Endothelial cell of hepatic sinusoid (primary cell): ENCODE measurements around the gene UNC5A.
"Not testable (repeated sequence)": the region's sequence is repeated elsewhere in the genome, so short reads cannot be mapped to it uniquely, and the experiment has no call there.

ENCODE experiments used
- in situ Hi-C: cut with HindIII; loops from 2 replicates; pipeline ENCODE4 v1.10.0; 2017; ENCODE audit warnings: low sequenced_read_pairs

The UNC5A gene

GRCh38 chr5:176860381-176860780, 50.0 kb downstream of the UNC5A start:
- in situ Hi-C loops = no loop called here

DNA sequence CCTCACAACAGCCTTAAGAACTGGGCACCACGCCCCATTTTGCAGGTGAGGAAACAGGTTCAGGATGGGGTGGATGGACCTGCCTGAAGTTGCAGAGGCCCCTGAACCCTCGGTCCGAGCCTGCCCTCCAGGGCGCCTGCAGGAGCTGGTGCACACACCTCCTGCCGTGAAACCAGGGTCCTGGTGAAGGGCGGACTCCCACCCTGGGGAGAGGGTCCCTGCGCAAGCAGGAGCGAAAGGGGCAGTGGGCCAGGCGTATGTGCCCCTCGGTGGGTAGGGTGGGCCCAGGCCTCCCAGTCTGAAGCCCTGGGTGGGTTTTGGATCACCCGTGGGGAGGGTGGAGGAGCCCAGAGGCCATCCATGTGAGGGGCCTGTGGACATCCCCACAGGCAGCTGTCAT, 50.9 kb downstream of the UNC5A start:
- in situ Hi-C loops = no loop called here

GRCh38 chr5:176862330-176862995, 52.1 kb downstream of the UNC5A start:
- in situ Hi-C loops = no loop called here

DNA sequence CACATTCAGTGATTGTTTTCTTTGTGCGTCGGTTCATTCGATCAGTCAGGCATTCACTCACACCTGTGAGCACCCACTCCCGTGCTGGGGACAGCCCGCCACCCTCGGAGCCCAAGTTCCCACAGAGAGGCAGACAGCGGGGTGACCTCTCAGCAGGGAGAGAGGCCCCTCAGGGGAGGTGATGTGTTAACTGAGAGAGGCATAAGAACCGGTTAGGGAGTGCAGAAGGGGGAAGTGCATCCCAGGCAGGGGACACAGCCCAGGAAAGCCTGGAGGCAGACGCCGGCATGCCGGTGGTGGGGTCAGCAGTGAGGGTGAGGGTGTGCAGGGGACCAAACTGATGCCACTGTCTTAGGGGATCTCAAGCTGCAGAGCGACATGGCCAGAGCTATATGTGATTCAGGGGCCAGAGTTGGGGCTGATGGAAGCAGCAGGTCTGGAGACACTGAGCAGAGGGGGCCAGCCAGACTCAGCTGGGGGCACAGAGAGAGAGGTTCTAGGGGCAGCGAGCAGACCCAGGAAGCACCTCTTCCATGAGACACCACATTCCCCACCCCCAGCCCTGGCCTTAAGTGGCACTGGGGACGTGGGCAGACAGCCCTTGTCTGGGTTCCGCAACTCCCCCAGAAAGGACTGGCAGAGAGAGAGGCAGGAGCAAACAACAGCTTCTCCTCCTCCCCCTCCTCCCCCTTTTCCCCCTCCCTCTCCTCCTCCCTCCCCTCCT, 52.8 kb downstream of the UNC5A start:
- in situ Hi-C loops = no loop called here

GRCh38 chr5:176863765-176864098, 53.4 kb downstream of the UNC5A start:
- in situ Hi-C loops = no loop called here

DNA sequence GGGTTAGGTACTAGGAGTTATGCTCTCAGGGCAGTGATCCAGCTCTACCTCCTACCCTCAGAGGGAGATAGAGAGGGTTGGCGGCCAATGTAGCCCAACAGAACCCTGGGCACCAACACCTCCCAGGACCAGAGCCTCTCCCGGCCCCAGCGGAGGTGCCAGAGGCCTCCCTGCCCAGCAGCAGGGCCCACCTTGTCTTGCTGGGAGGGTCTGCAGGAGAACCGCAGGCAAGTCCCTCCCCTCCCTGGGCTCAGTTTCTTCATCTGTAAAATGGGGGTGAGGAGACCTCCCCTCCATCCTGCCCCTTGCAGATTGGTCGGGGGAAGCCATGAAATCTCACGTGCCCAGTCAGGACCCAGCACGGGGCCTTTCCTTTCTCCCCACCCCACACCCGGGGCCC, 54.4 kb downstream of the UNC5A start:
- in situ Hi-C loops = no loop called here

DNA sequence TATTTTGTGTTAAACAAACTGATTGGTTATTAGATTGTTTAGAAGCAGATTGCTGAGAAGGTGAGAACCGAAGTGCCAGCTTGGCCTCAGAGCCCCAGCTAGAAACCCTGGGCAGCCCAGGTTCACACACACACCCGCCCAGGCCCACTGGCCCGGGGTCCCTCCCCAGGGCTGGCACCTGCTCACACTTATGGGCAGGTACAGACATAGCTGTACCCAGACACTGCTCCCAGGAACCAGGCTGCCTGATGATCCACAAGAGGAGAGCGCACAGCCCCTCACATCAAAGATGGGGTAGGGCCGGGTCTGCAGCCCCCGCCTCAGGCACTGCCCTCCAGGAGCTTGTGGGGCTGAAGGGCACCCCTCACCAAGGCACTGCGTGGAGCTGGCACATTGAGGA, 55.6 kb downstream of the UNC5A start:
- in situ Hi-C loops = no loop called here

DNA sequence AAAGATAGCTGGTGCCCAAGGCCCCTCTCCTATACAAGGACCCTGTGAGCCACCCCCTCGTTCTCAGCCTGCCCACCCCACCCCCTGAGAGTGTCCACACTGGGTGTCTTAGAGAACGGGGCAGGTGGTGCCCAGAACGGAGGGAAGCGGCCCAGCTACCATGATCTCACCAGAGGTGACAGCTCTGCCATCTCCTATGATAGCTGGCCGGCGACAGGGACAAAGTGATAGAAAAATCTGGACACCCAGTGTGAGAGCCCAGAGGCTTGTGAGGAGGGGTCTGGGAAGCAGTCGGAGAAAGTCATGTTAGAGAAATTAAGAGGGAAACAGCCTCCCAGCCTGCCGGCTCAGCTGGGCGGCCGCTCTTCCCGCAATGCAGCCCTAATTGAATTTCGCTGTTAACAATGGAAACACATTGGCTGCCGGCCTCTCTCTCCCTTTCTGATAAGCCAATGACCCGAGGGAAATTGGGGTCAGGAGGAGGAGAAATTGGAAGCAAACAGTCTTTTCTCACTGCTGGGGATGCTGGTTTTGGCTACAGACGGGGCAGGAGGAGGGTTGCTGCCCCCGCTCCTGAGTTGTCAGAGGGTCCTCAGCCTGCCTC, 56.5 kb downstream of the UNC5A start:
- in situ Hi-C loops = no loop called here

DNA sequence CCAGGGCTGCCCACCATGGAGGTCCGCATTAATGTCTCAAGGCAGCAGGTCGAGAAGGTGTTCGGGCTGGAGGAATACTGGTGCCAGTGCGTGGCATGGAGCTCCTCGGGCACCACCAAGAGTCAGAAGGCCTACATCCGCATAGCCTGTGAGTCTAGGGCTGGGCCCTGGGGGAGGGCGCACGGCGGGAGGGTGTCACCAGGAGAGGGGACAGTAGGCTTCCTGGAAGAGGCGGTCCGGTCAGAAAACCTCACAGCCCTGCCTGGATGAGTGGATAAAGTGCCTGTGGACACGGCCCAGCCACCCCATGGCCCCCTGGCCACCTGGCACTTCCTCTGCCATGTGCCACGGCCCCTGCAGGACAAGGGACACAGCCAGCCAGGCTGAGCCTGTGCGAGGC, 57.8 kb downstream of the UNC5A start:
- in situ Hi-C loops = no loop called here

DNA sequence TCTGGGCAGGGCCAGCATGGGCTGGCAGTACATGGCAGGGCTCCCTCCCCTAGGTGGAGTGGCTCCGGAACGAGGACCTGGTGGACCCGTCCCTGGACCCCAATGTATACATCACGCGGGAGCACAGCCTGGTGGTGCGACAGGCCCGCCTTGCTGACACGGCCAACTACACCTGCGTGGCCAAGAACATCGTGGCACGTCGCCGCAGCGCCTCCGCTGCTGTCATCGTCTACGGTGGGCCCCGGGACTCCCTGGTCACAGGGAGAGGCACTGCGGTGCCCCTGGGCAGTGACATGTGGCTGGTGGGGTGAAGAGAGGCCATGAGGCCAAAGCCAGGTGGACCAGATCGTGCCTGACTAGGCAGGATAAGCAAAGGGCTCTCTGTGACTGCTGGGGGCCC, 58.4 kb downstream of the UNC5A start:
- in situ Hi-C loops = no loop called here

DNA sequence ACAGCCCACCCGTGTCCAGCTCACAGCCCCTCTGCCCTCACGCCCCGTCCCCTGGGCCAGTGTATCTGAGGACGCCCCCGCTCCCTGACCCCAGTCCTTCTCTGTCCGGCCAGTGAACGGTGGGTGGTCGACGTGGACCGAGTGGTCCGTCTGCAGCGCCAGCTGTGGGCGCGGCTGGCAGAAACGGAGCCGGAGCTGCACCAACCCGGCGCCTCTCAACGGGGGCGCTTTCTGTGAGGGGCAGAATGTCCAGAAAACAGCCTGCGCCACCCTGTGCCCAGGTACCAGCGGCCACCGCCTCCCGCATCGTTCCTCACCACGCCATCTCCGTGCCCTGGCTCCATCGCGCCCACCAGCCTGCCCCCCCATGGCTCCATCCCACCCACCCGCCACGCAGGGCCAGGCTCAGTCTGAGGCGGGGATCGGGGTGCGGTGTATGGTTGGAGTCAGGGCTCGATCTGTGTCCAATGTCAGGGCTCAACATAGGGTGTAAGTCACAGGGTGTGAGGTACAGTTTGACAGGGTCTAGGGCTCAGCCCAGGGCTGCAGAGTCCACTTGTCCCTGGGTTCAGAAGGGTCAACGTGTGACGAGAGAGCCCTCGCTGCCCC, 59.2 kb downstream of the UNC5A start:
- in situ Hi-C loops = no loop called here

GRCh38 chr5:176870110-176870591, 59.8 kb downstream of the UNC5A start:
- in situ Hi-C loops = no loop called here

- in situ Hi-C loops = not testable (repeated sequence)
Observed at GRCh38 chr5:176870644-176871043, 60.3 kb downstream of the UNC5A start.

- in situ Hi-C loops = not testable (repeated sequence)
Observed at GRCh38 chr5:176872586-176872985, 62.2 kb downstream of the UNC5A start.

DNA sequence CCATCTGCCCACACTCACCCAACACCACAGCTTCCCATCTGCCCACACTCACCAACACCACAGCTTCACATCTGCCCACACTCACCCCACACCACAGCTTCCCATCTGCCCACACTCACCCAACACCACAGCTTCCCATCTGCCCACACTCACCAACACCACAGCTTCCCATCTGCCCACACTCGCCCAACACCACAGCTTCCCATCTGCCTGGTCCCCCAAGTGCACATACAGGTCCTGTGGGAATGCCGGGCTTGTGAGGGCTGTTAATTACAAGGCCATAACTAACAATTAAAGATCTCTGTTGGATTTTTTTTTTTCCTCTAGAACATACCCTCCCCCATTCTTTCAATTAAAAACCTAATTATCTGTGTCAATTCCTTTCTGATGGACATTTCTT, 62.7 kb downstream of the UNC5A start:
- in situ Hi-C loops = not testable (repeated sequence)

DNA sequence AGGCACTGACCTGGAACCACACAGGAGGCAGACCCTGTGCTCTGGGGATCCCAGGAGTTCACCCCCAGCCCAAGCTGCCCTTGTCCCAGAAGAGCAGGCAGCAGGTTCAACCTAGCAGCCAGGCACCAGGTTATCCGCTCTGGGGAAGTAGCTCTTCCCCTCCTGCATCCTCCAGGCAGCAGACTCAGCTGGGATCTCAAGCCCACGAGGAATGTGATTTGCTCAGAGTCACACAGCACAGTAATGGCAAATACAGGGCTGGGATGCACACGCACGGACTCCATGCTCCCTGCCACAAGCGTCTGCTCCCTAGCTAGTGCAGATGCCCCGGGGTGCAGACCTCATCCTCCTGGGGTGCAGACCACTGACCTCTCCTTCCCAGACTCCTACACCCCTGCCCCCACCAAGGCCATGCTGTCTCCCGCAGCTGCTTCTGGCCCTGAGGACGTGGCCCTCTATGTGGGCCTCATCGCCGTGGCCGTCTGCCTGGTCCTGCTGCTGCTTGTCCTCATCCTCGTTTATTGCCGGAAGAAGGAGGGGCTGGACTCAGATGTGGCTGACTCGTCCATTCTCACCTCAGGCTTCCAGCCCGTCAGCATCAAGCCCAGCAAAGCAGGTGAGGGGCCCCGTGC, 63.3 kb downstream of the UNC5A start:
- in situ Hi-C loops = no loop called here

GRCh38 chr5:176874198-176874780, 63.9 kb downstream of the UNC5A start:
- in situ Hi-C loops = no loop called here

DNA sequence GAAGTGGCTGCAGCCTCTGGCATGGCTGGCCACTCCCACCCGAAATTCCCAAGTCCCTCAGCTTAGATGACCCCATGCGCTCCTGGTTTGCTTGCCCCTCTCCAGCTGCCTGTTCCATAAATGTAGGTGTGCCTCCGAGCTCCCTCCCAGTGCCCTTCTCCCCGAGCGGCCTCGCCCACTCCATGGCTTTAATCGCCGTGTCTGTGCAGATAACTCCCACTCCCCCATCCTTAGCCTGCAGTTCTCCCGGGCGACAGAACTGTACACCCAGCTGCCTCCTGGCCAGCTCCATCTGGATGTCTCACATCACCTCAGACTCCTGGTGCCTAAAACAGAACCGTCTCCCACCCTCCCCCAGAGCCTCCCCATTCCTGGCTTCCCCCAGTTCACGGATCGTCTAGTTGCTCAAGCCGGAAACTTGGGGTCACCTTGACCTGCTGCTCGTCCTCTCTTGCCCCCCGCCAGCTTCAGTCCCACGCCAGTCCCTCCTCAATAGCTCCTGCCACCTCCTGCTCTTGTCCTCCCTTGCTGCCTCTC, 64.7 kb downstream of the UNC5A start:
- in situ Hi-C loops = no loop called here

DNA sequence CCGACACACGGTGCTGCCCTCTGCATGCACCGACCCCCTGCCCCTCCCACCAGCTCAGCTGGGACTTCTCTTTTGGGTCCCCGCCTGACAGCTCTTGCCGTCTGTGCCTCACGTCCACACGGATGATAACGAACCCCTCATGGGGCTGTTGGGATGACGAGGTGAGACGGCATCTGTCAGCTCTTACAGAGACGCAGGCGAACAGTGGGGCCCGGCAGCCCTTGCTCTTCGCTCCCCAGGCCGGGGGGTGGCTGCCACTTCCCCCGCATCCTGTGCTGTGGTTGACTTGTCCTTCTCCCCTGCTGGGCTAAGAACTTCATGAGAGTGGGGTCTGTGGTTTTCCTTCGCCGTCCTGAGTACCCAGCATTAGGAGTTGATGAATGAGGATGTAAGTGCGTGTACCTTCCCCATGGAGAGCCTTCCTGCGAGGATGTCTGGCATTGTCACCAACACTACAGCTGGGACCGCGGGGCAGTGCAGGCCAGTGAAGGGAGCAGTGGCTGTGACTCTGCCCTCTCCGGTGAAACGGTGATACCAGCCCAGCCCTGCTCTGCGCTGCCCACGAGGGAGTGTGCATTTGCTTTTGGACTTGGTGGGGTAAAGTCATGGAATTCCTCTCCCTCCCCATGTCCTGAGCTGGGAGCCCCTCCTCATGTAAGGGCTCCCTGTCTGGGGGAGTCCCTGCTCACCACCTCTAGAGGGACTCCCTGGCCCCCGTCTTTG, 65.6 kb downstream of the UNC5A start:
- in situ Hi-C loops = no loop called here
